GM04503 (cell line): Measurements from ENCODE around the gene RAB3IL1.
A peak's percentile ranks its signal among the peaks of the same experiment; 100 is the strongest.

ENCODE experiments used
- DNase-seq: peaks from one replicate; pipeline ENCODE4 v3.0.0-alpha.2; 2012; ENCODE audit warnings: low read depth

The RAB3IL1 gene

GRCh38 chr11:61904539-61905048 lies 12.8 kb downstream of the RAB3IL1 start:
- no peak for DNase-seq

GRCh38 chr11:61903845-61904244 lies 13.5 kb downstream of the RAB3IL1 start:
- no peak for DNase-seq

- DNase-seq: no peak
These were observed 15.1 kb downstream of the RAB3IL1 start for GRCh38 chr11:61902313-61902712.

- DNase-seq: no peak
These were observed 16.0 kb downstream of the RAB3IL1 start for GRCh38 chr11:61901397-61901796.

GRCh38 chr11:61900251-61900650 lies 17.1 kb downstream of the RAB3IL1 start:
- DNase-seq: no peak

GRCh38 chr11:61899146-61899841 lies 18.1 kb downstream of the RAB3IL1 start:
- no peak for DNase-seq

- DNase-seq: no peak
These were observed 19.2 kb downstream of the RAB3IL1 start for GRCh38 chr11:61898247-61898582.

- DNase-seq: no peak
These were observed 19.7 kb downstream of the RAB3IL1 start for GRCh38 chr11:61897387-61898246.

- DNase-seq: no peak
These were observed 20.5 kb downstream of the RAB3IL1 start for GRCh38 chr11:61896665-61897386.

GRCh38 chr11:61895718-61896059 lies 21.7 kb downstream of the RAB3IL1 start:
- no peak for DNase-seq

GRCh38 chr11:61895046-61895717 lies 22.2 kb downstream of the RAB3IL1 start:
- no peak for DNase-seq

- DNase-seq: peak; percentile 88
These were observed 23.4 kb downstream of the RAB3IL1 start for GRCh38 chr11:61893981-61894380.

GRCh38 chr11:61892085-61892370 lies 25.3 kb downstream of the RAB3IL1 start:
- no peak for DNase-seq

GRCh38 chr11:61891331-61892084 lies 25.9 kb downstream of the RAB3IL1 start, which contains the start of gene FADS3:
Gene FADS3 (minus strand): TSS chr11:61891545. CDS start chr11:61891381, 164 bp downstream.
- peak; percentile 45 for DNase-seq

- DNase-seq: peak; percentile 37
These were observed 26.6 kb downstream of the RAB3IL1 start for GRCh38 chr11:61890529-61891330.

GRCh38 chr11:61889831-61890230 lies 27.5 kb downstream of the RAB3IL1 start:
- no peak for DNase-seq

- no peak for DNase-seq
These were observed 28.8 kb downstream of the RAB3IL1 start for GRCh38 chr11:61888590-61888989.

GRCh38 chr11:61887839-61888494 lies 29.4 kb downstream of the RAB3IL1 start:
- peak; percentile 93 for DNase-seq

- DNase-seq: no peak
These were observed 30.7 kb downstream of the RAB3IL1 start for GRCh38 chr11:61886643-61887042.
